Occipital lobe (tissue), 2 donors: ENCODE measurements around the gene STK4. TPM values are rescaled to one million over a fixed set of nuclear protein-coding genes. Genes with fewer than 3 reads are reported as not detected.

Experiments
- DNase-seq: peaks from one replicate; lab custom pipeline; 2025; lab: John Stamatoyannopoulos, UW
- total RNA-seq: library from RNA; depleted of rRNA; stranded (reverse); fragments of >200 nt; gene quantifications from one replicate; pipeline ENCODE4 v1.2.3, GENCODE V29; 2014

Gene STK4
- 56.6 TPM for total RNA-seq

GRCh38 chr20:44966030-44966961 lies at the start of gene STK4:
TSS of gene STK4 (plus strand) at chr20:44966512. CDS start at chr20:44966569, 57 bp downstream.
- DNase-seq, result peak; percentile 90

DNA sequence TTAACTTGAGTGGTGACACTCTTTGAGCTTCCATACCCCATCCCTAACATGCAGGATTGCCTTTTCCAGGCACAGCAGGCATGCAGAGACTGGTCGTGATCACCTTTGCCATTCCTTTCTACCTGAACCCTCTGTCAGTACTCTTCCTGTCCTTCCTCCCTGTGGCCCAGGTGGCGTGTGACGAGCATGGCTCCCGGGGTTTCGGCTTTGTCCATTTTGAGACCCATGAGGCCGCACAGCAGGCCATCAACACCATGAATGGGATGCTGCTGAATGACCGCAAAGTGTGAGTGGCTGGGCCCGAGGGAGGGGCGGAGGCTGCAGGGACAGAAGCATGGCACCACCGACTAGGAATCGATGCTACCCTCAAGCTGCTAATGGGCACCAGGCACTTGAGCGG lies 49.7 kb upstream of the STK4 start:
- no peak for DNase-seq

- DNase-seq, result no peak
Observed at GRCh38 chr20:44917399-44917798, 48.9 kb upstream of the STK4 start.

DNA sequence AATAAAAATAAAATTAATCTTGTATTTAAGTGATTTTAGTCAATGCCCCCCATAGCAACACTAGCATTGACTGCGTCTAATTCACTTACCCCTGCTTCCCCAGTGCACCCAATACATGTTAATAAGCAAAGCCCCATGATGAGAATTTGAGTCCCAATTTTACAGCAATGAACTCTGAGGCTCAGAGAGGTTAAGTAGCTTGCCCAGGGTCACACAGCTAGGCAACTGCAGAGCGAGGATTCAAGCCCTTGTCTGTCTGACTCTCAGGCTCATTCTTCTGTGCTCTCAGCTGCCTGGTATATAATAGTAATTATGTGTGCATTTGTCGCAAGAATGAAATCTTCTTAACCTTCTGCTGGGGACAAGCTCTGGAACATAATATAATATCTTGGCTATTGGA lies 48.0 kb upstream of the STK4 start:
- DNase-seq, result no peak

DNA sequence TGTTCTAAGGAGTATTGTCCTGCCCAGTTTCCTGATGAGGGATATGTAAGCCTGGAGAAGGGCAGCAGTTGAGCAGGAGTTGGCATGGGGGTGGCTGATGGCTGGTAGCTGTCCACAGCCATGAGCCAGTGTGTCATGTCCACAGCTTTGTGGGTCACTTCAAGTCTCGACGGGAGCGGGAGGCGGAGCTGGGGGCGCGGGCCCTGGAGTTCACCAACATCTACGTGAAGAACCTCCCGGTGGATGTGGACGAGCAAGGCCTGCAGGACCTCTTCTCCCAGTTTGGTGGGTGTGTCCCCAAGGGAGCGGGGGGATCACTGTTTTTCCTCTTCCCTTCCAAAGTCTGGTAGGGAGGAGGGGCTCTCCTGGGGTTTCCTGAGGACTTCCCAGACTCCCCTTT lies 47.6 kb upstream of the STK4 start:
- DNase-seq, result no peak

DNA sequence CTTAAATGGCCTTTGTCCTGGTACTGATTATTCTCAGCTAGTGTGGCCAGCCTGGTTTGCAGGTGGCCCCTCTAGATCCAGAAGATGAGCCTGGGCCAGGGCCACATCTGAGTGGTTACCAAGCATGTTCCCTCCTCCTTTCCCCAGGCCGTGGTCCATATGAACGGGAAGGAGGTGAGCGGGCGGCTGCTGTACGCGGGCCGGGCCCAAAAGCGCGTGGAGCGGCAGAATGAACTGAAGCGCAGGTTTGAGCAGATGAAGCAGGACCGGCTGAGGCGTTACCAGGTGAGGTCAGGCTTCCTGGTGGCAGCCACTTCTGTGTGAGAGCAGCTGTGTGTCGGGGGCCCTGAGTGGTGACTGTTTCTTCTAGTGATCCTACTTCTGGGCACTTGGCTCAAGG lies 44.9 kb upstream of the STK4 start:
- DNase-seq, result no peak

DNA sequence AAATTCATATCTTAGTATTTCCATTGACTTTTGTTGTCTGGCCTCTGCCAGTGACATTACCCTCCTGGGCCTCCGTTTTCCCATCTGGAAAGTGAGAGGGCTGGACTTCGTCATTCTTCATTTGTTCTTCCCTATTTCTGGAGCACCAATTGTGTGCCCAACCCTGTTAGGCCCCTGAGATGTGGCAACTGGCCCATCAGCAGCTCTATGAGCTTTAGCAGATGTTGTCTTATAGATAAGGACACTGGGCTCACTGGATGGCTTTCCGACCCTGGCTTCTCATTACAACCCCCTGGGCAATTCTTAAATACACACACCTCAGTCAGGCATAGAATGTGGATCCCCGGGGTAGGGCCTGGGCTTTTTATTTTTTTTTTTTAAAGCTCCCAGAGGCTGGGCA lies 41.8 kb upstream of the STK4 start:
- no peak for DNase-seq

- no peak for DNase-seq
Observed at GRCh38 chr20:44928595-44928994, 37.7 kb upstream of the STK4 start.

- DNase-seq, result no peak
Observed at GRCh38 chr20:44930517-44931168, 35.7 kb upstream of the STK4 start.

GRCh38 chr20:44931911-44932310 lies 34.4 kb upstream of the STK4 start:
- DNase-seq, result no peak

- no peak for DNase-seq
Observed at GRCh38 chr20:44932916-44933315, 33.4 kb upstream of the STK4 start.

DNA sequence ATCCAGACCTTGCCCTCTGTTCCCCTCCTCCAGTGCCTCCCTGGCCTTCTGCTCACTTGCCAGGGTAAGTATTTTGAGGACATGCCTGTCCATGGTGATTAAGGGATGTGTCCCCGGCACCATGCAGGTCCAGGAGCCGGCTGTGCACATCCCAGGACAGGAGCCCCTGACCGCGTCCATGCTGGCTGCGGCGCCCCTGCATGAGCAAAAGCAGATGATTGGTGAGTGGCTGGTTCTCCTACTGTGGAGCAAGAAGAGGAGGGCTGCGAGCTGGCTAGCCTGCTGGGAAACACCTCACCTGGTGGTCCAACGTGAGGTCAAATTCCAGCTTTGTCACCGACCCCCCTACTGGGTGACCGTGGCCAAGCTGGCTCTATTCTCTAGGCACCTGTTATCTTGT lies 29.8 kb upstream of the STK4 start:
- DNase-seq, result no peak

DNA sequence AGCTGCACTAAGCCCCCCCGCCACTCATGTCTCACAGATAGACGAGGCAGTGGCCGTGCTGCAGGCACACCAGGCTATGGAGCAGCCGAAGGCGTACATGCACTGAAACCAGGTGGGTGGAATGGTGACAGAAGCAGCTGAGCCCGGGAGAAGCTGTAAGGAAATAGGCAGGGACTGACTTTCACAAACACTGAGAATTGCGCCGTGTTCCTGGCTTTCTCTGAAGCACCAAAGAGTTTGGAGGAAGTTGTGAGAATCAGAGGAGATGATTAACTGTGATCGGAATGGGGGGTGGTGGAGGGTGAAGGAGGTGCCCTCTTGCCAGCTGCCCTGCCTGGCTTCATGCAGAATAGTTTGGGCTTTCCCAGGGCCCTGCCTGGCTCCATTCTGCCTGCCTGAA lies 27.7 kb upstream of the STK4 start:
- peak; percentile 11 for DNase-seq

- no peak for DNase-seq
Observed at GRCh38 chr20:44941120-44941691, 25.1 kb upstream of the STK4 start.

GRCh38 chr20:44942264-44942973 lies 23.9 kb upstream of the STK4 start:
- no peak for DNase-seq

GRCh38 chr20:44943828-44944227 lies 22.5 kb upstream of the STK4 start:
- DNase-seq, result no peak

GRCh38 chr20:44945261-44945660 lies 21.1 kb upstream of the STK4 start:
- no peak for DNase-seq

GRCh38 chr20:44946271-44946852 lies 19.9 kb upstream of the STK4 start:
- no peak for DNase-seq

GRCh38 chr20:44948107-44948506 lies 18.2 kb upstream of the STK4 start:
- no peak for DNase-seq

GRCh38 chr20:44948513-44948912 lies 17.8 kb upstream of the STK4 start:
- DNase-seq, result no peak

DNA sequence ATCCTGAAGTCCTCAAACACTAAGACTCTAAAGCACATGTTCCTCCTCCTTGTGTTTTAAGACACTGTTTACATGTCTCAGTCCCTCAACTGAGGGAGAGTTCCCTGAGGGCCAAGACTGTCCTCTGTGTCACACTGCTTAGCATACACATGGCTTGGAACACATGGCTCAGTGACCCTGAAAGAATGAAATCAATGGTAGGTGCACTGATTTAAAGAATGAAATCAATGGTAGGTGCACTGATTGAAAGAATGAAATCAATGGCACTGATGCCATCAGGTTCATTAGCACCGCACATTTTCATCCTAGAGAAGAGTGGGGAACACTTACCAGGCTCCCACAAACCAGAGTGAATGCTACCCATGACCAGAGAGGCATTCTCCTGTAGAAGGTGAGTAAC lies 15.9 kb upstream of the STK4 start:
- no peak for DNase-seq

DNA sequence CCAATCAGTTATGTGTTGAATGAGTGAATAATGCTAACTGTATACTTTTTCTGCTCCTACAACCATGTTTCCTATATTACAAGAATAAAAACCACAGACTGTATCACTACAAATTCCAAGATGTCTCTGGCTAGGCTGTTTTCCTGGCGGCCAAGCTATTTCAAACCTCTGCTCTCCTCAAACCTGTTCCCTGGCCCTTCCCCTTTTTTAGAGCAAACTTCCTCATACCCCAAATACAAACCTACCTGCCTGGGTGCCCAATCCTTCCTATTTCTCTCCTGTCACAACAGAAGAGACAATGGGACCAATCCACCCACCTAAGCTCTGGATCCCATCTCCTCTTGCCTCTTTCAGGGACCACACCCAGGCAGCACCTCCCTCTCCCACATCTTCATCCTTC lies 13.6 kb upstream of the STK4 start:
- no peak for DNase-seq
